ENCODE data around the gene MACROD1. TPM values are rescaled to one million over a fixed set of nuclear protein-coding genes. Genes with fewer than 3 reads are reported as not detected.
"Not testable (repeated sequence)": the region's sequence is repeated elsewhere in the genome, so short reads cannot be mapped to it uniquely, and the experiment has no call there.

The MACROD1 gene
- total RNA-seq, 2 experiments from 2014 or later: 13.5 to 16.1 TPM

GRCh38 chr11:63991558-63991957 lies 174.4 kb downstream of the MACROD1 start:
- H3K27ac Mint-ChIP-seq: no peak overlapping the region
- POLR2A ChIA-PET: no interaction called here
- no peaks in the 10 kb centered on the region for H3K27me3 Mint-ChIP-seq

GRCh38 chr11:63986932-63987513 lies 178.9 kb downstream of the MACROD1 start:
- no peaks in the 10 kb centered on the region for H3K9me3 Mint-ChIP-seq
- peak overlapping the region; percentile 51 for H3K27ac Mint-ChIP-seq
- POLR2A ChIA-PET: interaction anchor here (1.3 to 1.6 kb wide), 2 partner anchors 13 to 25 kb away, joined by 4 to 5 read pairs; partner anchors contain the start of gene COX8A

More at GRCh38 chr11:63991558-63991957, 174.4 kb downstream of the MACROD1 start:
- H3K4me3 Mint-ChIP-seq: no peak overlapping the region
- no peaks in the 10 kb centered on the region for H3K9me3 Mint-ChIP-seq
- ATAC-seq (ENCODE audit: low read depth) (no peak), DNase-seq (no peak)
- H3K4me1 Mint-ChIP-seq: peaks cover 21% of the 10 kb centered on the region
- peaks cover 21% of the 10 kb centered on the region for H3K36me3 Mint-ChIP-seq

DNA sequence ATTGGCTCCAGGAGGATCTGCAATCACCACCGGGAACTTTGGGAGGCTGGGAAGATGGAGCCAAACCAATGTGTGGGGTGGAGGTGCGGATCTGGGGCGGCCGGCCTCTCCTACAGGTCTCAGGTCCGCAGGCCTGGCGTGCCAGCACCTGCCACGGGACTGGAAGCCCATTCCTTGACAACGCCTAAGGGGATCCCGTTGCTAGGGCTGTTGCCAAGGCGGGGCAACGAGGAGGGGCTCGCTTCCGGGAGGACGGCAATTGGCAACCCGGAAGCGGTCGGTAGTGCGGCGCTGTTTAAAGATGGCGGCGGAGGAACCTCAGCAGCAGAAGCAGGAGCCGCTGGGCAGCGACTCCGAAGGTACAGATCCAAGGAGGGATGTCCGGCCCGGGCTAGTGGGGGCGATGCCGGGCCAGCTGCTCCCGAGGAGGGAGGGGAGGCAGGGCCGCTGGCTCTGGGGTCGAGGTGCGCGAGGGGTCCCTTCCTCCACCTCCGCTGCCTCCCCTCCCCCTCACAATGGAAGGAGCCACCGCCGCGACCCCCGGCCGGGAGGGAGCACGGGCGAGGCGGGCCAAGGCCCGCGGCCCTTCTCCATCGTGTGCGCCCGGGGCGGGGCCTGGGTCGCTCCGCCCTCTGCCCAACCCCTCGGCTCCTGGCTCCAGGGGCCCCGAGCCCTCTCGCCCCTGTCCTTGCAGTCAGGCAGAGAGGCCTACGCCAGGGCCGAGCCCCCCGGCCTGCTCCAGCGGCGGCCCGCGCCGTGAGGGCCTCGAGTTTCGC lies 179.6 kb downstream of the MACROD1 start, which contains the start of gene OTUB1:
TSS of gene OTUB1 (plus strand) at position 283 of the 776 bp plus-strand sequence. CDS start at position 302, 19 bp downstream.
- DNase-seq: peak; percentile 88
- peaks cover 25% of the 10 kb centered on the region for H3K4me1 Mint-ChIP-seq
- peak within 1 kb of the TSS; percentile 97 for H3K27ac Mint-ChIP-seq
- H3K9me3 Mint-ChIP-seq: no peaks in the 10 kb centered on the region
- POLR2A ChIA-PET: interaction anchor here (0.7 to 1.6 kb wide), 12 partner anchors 9 to 199 kb away, joined by 3 to 10 read pairs (median 4); partner anchors contain the start of genes COX8A and STIP1
- H3K27me3 Mint-ChIP-seq: no peaks in the 10 kb centered on the region
- H3K36me3 Mint-ChIP-seq: peaks cover 10% of the 10 kb centered on the region
- peak within 1 kb of the TSS; percentile 95 for H3K4me3 Mint-ChIP-seq
- ATAC-seq (ENCODE audit: low read depth): peak; percentile 84

More at GRCh38 chr11:63986932-63987513, 178.9 kb downstream of the MACROD1 start:
- DNase-seq (no peak), ATAC-seq (ENCODE audit: low read depth) (no peak)
- peaks cover 13% of the 10 kb centered on the region for H3K36me3 Mint-ChIP-seq
- no peaks in the 10 kb centered on the region for H3K27me3 Mint-ChIP-seq
- H3K4me1 Mint-ChIP-seq: peaks cover 28% of the 10 kb centered on the region
- peak overlapping the region; percentile 95 for H3K4me3 Mint-ChIP-seq

- H3K27ac Mint-ChIP-seq: peak overlapping the region; percentile 97
- H3K9me3 Mint-ChIP-seq: no peaks in the 10 kb centered on the region
- H3K36me3 Mint-ChIP-seq: peaks cover 10% of the 10 kb centered on the region
- H3K4me3 Mint-ChIP-seq: peak overlapping the region; percentile 95
- DNase-seq (peak; percentile 84), ATAC-seq (ENCODE audit: low read depth) (peak; percentile 91)
- no peaks in the 10 kb centered on the region for H3K27me3 Mint-ChIP-seq
- H3K4me1 Mint-ChIP-seq: peaks cover 25% of the 10 kb centered on the region
- POLR2A ChIA-PET: interaction anchor here (0.7 to 1.6 kb wide), 12 partner anchors 9 to 200 kb away, joined by 3 to 10 read pairs (median 4); partner anchors contain the start of genes COX8A and STIP1
Observed at GRCh38 chr11:63985812-63986155, 180.1 kb downstream of the MACROD1 start.

- DNase-seq (no peak), ATAC-seq (ENCODE audit: low read depth) (no peak)
- H3K27ac Mint-ChIP-seq: no peak overlapping the region
- peaks cover 11% of the 10 kb centered on the region for H3K36me3 Mint-ChIP-seq
- H3K27me3 Mint-ChIP-seq: no peaks in the 10 kb centered on the region
- POLR2A ChIA-PET: interaction anchor here (1.1 kb wide), 1 partner anchor 27 kb away, joined by 3 read pairs; no protein-coding TSS in a partner anchor
- peaks cover 20% of the 10 kb centered on the region for H3K4me1 Mint-ChIP-seq
- no peaks in the 10 kb centered on the region for H3K9me3 Mint-ChIP-seq
- H3K4me3 Mint-ChIP-seq: no peak overlapping the region
Observed at GRCh38 chr11:63979426-63979825, 186.5 kb downstream of the MACROD1 start.

DNA sequence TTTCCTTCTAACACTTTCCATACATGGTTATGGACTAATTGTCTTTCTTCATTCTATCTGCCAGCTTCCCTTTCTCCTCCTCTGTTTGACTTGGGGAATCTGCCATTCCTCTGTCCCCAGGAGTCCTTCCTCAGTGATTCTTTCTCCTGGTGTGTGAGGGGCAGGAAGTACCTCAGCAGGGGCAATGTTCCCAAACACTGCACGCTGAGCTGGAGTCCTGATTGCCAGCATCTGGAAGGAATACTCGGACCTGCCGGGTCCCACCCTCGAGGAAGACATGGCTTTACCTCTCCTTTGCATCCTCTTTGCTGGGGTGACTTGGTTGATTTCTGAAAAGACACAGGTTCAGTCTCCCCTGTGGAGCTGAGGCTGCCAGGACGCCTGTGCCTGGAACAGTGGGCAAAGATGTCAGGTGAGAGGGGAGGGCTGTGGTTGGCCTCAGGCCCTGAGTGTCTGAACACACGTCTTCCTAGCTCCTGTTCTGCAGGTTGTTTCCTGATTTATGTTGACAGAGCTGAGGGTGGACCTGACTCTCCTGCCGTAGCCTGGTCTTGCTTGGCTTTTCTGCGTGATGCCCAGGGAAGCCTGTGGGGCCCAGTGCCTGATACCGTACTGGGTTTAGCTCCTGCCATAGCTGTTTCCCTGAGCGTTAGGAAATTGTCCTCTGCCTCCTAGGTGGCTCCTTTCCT lies 187.2 kb downstream of the MACROD1 start:
- H3K4me3 Mint-ChIP-seq: no peak overlapping the region
- H3K4me1 Mint-ChIP-seq: peaks cover 23% of the 10 kb centered on the region
- DNase-seq (no peak), ATAC-seq (ENCODE audit: low read depth) (no peak)
- peaks cover 11% of the 10 kb centered on the region for H3K36me3 Mint-ChIP-seq
- H3K9me3 Mint-ChIP-seq: no peaks in the 10 kb centered on the region
- no peaks in the 10 kb centered on the region for H3K27me3 Mint-ChIP-seq
- POLR2A ChIA-PET: interaction anchor here (1.1 to 1.7 kb wide), 2 partner anchors 17 to 26 kb away, joined by 3 read pairs; no protein-coding TSS in a partner anchor
- H3K27ac Mint-ChIP-seq: peak overlapping the region; percentile 34

GRCh38 chr11:63974259-63975143 lies 191.4 kb downstream of the MACROD1 start, which contains the start of gene COX8A:
TSS of gene COX8A (plus strand) at chr11:63974620. CDS start at chr11:63974681, 61 bp downstream.
- peaks cover 24% of the 10 kb centered on the region for H3K4me1 Mint-ChIP-seq
- POLR2A ChIA-PET: interaction anchor here (0.6 to 1.3 kb wide), 9 partner anchors 11 to 343 kb away, joined by 3 to 10 read pairs (median 3); partner anchors contain the start of genes NAA40, PRDX5, STIP1 and TRMT112
- peaks cover under 1% of the 10 kb centered on the region for H3K27me3 Mint-ChIP-seq
- H3K36me3 Mint-ChIP-seq: peaks cover 12% of the 10 kb centered on the region
- ATAC-seq (ENCODE audit: low read depth) (peak; percentile 99), DNase-seq (peak; percentile 85)
- peak within 1 kb of the TSS; percentile 99 for H3K27ac Mint-ChIP-seq
- peaks cover 3% of the 10 kb centered on the region for H3K9me3 Mint-ChIP-seq
- peak within 1 kb of the TSS; percentile 99 for H3K4me3 Mint-ChIP-seq

- not testable (repeated sequence) for DNase-seq
- Mint-ChIP-seq H3K36me3 (peaks cover 12% of the 10 kb centered on the region), H3K4me3 (peak overlapping the region; percentile 99)
Observed at GRCh38 chr11:63973912-63974258, 192.0 kb downstream of the MACROD1 start.

GRCh38 chr11:63970902-63971301 lies 195.0 kb downstream of the MACROD1 start:
- no peak overlapping the region for H3K27ac Mint-ChIP-seq
- POLR2A ChIA-PET: interaction anchor here (3.5 kb wide), 1 partner anchor 10 kb away, joined by 9 read pairs; no protein-coding TSS in a partner anchor
- H3K27me3 Mint-ChIP-seq: peaks cover 2% of the 10 kb centered on the region
- no peak overlapping the region for H3K4me3 Mint-ChIP-seq
- DNase-seq (no peak), ATAC-seq (ENCODE audit: low read depth) (no peak)
- H3K9me3 Mint-ChIP-seq: peaks cover 3% of the 10 kb centered on the region
- H3K36me3 Mint-ChIP-seq: peaks cover 5% of the 10 kb centered on the region
- peaks cover 9% of the 10 kb centered on the region for H3K4me1 Mint-ChIP-seq

More at GRCh38 chr11:63973912-63974258, 192.0 kb downstream of the MACROD1 start:
- H3K27ac Mint-ChIP-seq: peak overlapping the region; percentile 99
- not testable (repeated sequence) for H3K27me3 Mint-ChIP-seq; ATAC-seq (ENCODE audit: low read depth); H3K9me3 Mint-ChIP-seq
- peaks cover 24% of the 10 kb centered on the region for H3K4me1 Mint-ChIP-seq
- POLR2A ChIA-PET: interaction anchor here (0.6 to 1.2 kb wide), 7 partner anchors 12 to 344 kb away, joined by 3 to 10 read pairs (median 4); partner anchors contain the start of genes NAA40, PRDX5, STIP1 and TRMT112

GRCh38 chr11:63969461-63969860 lies 196.5 kb downstream of the MACROD1 start:
- POLR2A ChIA-PET: no interaction called here
- peaks cover 8% of the 10 kb centered on the region for H3K4me1 Mint-ChIP-seq
- DNase-seq (no peak), ATAC-seq (ENCODE audit: low read depth) (no peak)
- H3K27ac Mint-ChIP-seq: no peak overlapping the region
- no peak overlapping the region for H3K4me3 Mint-ChIP-seq
- H3K36me3 Mint-ChIP-seq: peaks cover 2% of the 10 kb centered on the region
- H3K27me3 Mint-ChIP-seq: peaks cover 2% of the 10 kb centered on the region
- peaks cover 3% of the 10 kb centered on the region for H3K9me3 Mint-ChIP-seq

GRCh38 chr11:63966444-63966843 lies 199.5 kb downstream of the MACROD1 start:
- ATAC-seq (ENCODE audit: low read depth) (no peak), DNase-seq (no peak)
- Mint-ChIP-seq H3K36me3 (no peaks in the 10 kb centered on the region), H3K4me3 (no peak overlapping the region), H3K4me1 (peaks cover 6% of the 10 kb centered on the region), H3K27me3 (peaks cover 2% of the 10 kb centered on the region), H3K27ac (no peak overlapping the region), H3K9me3 (no peaks in the 10 kb centered on the region)
- POLR2A ChIA-PET: no interaction called here

DNA sequence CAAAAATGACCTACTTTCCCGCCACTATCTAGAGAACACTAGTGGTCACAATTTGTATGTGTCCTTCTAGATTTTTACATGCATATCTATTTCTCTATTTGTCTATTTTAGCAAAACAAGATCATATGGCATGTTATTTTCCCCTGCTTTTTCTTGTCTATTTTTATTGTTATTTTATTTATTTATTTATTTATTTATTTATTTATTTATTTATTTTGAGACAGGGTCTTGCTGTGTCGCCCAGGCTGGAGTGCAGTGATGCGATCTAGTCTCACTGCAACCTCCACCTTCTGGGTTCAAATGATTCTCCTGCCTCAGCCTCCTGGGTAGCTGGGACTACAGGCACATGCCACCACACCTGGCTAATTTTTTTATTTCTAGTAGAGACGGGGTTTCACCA lies 202.0 kb downstream of the MACROD1 start:
- H3K9me3 Mint-ChIP-seq; H3K36me3 Mint-ChIP-seq; DNase-seq; POLR2A ChIA-PET; ATAC-seq (ENCODE audit: low read depth); H3K27me3 Mint-ChIP-seq; H3K27ac Mint-ChIP-seq; H3K4me3 Mint-ChIP-seq: not testable (repeated sequence)
- peaks cover 15% of the 10 kb centered on the region for H3K4me1 Mint-ChIP-seq
